Non-pigmented ciliary epithelial cell (primary cell): Measurements from ENCODE around the gene MTFMT.

ENCODE experiments used
- DNase-seq: peaks from one replicate; pipeline ENCODE4 v3.0.0-alpha.2; 2010; ENCODE audit warnings: low read depth

MTFMT gene

DNA sequence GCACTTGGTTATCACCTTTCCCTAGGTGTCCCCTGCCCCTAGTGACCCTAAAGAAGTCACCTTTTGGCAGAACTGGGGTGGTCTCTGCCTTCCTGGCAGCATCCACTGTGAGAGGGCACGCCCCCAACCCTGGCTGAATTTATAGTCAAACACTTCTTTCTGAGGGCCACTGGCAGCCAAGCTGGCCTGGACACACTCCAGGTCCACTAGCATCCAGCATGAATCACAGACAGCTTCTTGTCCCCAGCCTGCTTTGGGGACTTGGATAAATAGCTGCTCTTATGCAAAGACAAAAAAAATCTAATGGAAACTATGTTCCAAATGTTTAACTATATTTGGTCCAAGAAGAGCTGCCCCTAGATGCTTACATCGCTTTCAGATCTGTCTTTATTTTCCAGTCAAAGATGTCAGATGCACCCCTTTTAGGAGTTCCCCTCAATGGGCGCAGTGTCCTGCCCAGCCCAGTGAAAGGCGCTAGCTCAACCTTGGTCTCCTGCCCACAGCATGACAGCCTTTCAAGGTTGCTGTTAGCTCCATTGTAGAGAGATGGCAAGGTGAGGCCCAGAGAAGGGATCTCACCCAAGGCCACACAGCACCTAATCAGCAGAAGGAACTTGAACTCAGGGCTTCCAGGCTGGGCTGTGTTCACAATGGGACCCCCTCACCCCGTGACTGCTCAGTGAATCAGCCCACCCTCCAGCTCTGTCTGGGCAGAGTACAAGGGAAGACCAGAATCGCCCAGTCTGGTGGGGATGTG lies 31.4 kb upstream of the MTFMT start:
- no peak for DNase-seq

DNA sequence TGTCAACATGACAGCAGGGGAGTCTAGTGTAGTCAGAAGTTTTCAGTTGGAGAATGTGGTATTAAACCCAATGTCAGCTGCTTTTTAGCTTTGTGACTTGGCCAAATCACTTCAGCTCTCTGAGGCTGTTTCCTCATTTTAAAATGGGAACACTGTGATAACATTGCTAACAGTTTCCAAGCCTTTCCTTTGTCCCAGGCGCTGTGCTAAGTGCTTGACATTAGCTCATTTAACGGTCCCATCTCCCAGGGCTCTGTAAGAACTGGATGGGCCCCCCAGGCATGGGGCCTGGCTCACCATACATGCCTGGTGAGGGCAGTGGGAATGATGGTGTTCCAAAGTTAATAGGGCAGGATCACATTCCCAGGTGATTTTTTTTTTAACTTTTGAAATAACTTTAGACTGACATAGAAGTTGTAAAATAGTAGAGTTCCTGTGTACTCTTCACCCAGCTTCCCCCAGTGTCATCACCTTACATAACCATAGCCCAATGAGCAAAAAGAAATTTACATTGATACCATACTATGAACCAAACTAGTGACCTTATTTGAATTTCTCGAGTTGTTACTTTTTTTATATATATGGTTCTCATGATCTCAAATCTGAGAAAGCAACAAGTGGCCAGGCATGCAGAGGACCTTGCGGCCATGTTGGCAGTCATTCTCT lies 30.6 kb upstream of the MTFMT start:
- no peak for DNase-seq

DNA sequence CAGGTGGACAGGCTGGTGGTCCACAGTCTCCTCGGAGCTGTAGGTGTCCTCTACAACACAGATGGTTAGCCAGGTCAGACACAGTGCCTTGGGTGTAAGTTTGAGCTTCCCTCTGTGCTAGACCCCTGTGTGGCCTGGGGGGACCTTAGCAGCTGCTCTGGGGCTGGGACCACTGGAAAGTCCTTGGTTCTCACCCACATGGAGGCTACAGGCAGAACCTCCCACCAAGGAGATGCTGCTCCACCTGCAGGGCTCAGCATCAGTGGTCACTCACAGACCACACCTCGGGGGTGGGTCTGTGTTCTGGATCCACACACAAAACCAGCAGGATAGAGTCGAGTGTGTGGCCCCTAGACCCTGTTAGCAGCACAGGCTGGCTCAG lies 29.9 kb upstream of the MTFMT start:
- no peak for DNase-seq

DNA sequence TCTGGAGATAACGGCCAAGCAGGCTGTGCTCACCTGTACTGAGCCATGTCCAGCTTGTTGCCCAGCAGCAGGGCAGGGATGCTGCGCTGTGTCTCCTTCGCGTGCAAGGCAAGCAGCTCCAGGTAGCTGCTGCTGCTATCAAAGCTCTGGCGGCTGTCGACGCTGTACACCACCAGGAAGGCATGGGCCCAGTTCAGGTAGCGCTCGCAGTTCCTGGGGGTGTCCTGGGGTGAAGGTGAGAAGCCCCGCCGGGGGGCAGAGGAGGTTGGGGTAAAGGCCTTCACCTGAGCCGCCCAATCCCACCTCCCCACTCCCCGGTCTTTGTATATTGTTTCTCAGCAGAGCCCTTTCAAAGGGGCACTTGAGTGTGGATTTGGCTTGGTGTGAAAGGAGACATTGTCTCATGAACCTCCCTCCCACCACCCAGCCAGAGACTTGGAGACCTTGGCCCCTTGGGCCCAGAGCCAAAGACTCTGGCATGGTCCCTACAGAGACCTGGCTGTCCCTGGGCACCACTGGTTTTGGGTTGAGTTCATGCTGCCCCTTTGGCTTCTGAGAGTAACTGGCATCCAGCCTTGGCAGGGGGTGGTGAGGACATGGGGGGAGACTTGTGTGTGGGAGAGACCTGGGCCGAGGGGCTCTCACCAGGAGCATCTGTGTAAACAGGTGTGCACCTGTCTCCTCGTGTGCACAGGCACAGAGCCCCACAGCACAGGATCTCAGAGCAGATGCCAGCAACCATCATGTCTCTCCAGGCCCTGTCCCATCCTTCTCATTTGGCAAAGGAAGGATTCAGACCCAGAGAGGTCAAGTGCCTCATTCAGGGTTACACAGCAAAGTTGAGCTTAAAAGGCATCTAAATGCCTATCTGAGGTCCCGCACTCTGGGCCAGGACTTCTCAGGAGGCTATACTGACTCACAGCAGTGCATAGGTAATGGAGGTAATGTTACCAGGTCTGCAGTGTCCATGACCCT lies 29.2 kb upstream of the MTFMT start:
- no peak for DNase-seq

- DNase-seq = no peak
These were observed 28.1 kb upstream of the MTFMT start for GRCh38 chr15:65057549-65057940.

DNA sequence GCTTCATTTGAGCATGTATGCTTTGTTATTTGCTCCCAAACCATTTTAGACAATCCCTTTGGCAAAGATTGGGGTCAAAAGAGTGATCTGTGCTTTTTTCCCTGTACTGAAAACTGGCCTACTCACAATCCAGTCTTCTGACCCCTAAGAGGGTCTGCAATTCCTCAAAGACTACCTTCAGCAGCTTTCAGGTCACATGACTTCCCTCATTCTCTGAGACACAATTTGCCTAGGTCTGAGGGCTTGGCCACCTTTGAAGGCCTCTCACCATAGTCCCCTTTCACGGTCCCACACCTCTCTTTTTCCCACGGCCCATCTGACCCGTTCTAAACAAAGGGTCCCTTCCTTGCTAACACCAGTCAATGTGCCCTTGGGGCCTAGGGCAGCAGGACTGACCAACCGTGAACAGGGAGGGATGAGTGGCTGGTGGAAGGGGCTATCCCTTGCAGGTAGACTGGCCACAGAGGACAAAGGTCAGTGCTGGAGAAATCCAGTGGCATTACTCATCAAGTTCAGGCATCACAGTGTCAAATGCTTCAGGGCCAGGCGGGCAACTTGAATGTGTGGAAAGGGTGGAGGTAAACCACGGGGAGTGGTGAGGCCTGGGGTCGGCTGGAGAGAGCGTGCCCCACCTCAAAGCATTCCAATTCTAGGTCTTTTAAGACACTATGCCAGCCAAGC lies 27.6 kb upstream of the MTFMT start:
- no peak for DNase-seq

- no peak for DNase-seq
These were observed 26.7 kb upstream of the MTFMT start for GRCh38 chr15:65056106-65056505.

GRCh38 chr15:65055201-65055870 lies 25.9 kb upstream of the MTFMT start:
- no peak for DNase-seq

GRCh38 chr15:65054333-65055200 lies 25.1 kb upstream of the MTFMT start:
- DNase-seq = no peak

DNA sequence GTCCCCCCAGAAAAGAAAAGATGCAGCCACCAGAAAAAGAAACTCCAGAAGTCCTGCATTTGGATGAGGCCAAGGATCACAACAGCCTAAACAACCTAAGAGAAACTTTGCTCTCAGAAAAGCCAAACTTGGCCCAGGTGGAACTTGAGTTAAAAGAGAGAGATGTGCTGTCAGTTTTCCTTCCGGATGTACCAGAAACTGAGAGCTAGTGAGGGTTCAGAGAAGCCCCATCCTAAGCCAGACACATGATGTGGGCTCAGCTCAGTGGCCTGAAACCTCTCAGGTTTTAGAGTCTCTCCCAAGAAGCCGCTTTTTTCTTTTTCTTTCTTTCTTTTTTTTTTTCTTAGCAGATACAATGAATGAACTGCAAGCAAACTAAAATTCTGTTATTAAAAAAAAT lies 23.5 kb upstream of the MTFMT start:
- no peak for DNase-seq

DNA sequence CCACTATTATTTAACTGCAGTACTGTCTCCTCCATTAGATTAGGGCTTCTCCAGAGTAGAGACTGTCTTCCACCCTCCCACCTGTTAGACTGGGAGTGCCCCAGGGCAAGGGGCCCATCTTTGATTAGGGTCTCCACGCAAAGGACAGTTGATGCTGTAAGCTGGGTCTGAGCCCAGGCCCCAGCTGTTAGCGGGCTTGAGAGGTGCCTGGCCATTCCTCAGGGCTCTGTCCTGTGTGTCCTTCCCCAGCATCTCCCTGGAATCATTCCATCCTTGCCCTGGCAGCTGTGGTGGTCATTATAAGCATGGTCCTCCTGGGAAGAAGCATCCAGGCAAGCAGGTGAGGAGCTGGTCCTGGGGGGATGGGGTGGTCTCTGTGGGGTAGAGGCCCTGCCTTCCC lies 21.8 kb upstream of the MTFMT start:
- DNase-seq = no peak

DNA sequence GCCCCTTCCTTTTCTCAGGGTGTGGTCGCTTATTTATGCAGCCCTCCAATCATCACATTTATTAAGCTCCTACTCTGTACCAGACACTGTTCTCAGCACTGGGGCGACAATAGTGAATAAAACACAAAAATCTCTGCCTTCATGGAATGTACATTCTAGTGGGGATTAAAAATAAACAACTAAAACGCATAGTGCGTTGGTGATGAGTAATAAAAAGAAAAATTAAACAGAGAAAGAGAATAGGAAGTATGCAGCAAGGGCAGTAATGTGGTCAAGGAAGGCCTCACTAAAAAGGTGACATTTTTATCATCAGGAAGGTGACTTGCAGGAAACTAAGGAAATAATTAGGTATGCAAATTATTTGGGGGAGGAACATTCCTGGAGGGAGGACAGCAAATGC lies 20.8 kb upstream of the MTFMT start:
- DNase-seq = no peak

- peak; percentile 73 for DNase-seq
These were observed 20.0 kb upstream of the MTFMT start for GRCh38 chr15:65049418-65049840.

GRCh38 chr15:65048241-65048640 lies 18.8 kb upstream of the MTFMT start:
- no peak for DNase-seq

- DNase-seq = no peak
These were observed 15.5 kb upstream of the MTFMT start, which contains the start of gene SLC51B for GRCh38 chr15:65044724-65045481. SLC51B (plus strand) TSS chr15:65045387; CDS start chr15:65050005, 4,618 bp downstream.

GRCh38 chr15:65044218-65044617 lies 14.8 kb upstream of the MTFMT start:
- peak; percentile 24 for DNase-seq

- no peak for DNase-seq
These were observed 13.4 kb upstream of the MTFMT start for GRCh38 chr15:65042776-65043327.

DNA sequence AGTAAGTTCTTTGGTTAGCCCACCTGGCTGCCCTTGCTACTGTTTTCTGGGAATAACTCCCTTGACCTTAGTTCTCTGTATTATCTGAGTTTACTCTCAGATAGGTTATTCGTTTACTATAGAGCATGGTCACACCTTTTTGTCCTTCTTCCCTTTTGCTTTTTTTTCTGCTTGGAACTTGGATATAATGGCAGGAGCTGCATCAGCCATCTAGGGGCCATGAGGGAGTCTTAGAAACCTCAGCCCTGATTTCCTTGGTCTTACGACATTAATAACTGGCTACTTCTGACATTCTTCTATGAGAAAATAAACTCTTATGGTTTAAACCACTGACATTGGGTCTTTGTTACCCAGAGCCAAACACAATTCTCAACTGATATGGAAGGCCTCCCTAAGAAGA lies 12.3 kb upstream of the MTFMT start:
- no peak for DNase-seq

- DNase-seq = no peak
These were observed 11.0 kb upstream of the MTFMT start for GRCh38 chr15:65040461-65040860.
